OCI-LY7 (cell line): ENCODE results near the gene CYTH3. TPM values are rescaled to one million over a fixed set of nuclear protein-coding genes. Genes with fewer than 3 reads are reported as not detected.

ENCODE experiments used
- BruUV-seq: library from RNA; stranded (reverse); fragments of 400-500 nt; replicated peaks from 2 replicates; lab custom pipeline; 2021; lab: Mats Ljungman, UMichigan
- CTCF ChIA-PET: fragments of 300-600 bp; sonication (Branson Sonifier 250); formaldehyde crosslinking; loops from one replicate; lab custom pipeline; 2022; ENCODE audit warnings: antibody characterized with exemption; ENCODE audit not compliant: unreplicated experiment; lab: Charles Lee
- POLR2A ChIA-PET: fragments of 300-600 bp; sonication (Branson Sonifier 250); formaldehyde crosslinking; loops from one replicate; lab custom pipeline; 2022; ENCODE audit warnings: antibody characterized with exemption; lab: Charles Lee
- DNase-seq: peaks from one replicate; pipeline ENCODE4 v3.0.0-alpha.2; 2015; ENCODE audit warnings: low spot score
- H2AFZ ChIP-seq: fragments of 200-600 bp; sonication (generic), shearing (Covaris generic); 2 replicates; pipeline ENCODE4 v1.6.1; 2014; ENCODE audit warnings: mild to moderate bottlenecking, antibody characterized with exemption, low read length, moderate library complexity
- H3K27ac ChIP-seq: fragments of 200-600 bp; sonication (generic); 2 replicates; pipeline ENCODE4 v1.5.1; 2014; ENCODE audit warnings: mixed run types, low read depth, mild to moderate bottlenecking, moderate library complexity, low read length, inconsistent platforms; ENCODE audit not compliant: poor library complexity, severe bottlenecking
- H3K36me3 ChIP-seq: fragments of 200-600 bp; sonication (generic); 2 replicates; pipeline ENCODE4 v1.6.1; 2014; ENCODE audit warnings: mild to moderate bottlenecking, antibody characterized with exemption, low read length, moderate library complexity, mixed read lengths; ENCODE audit not compliant: insufficient read depth
- H3K4me1 ChIP-seq: fragments of 200-600 bp; sonication (generic); 2 replicates; pipeline ENCODE4 v1.5.1; 2014; ENCODE audit warnings: mild to moderate bottlenecking, low read length; ENCODE audit not compliant: insufficient read depth, poor library complexity, severe bottlenecking
- H3K4me2 ChIP-seq: fragments of 200-600 bp; sonication (generic); 2 replicates; pipeline ENCODE4 v1.6.1; 2014; ENCODE audit warnings: mild to moderate bottlenecking, low read length
- H3K4me3 ChIP-seq: fragments of 200-600 bp; sonication (generic); 2 replicates; pipeline ENCODE4 v1.5.1; 2014; ENCODE audit warnings: mild to moderate bottlenecking, low read depth, low read length; ENCODE audit not compliant: poor library complexity, severe bottlenecking
- H3K79me2 ChIP-seq: fragments of 200-600 bp; sonication (generic); 2 replicates; pipeline ENCODE4 v1.6.1; 2016; ENCODE audit warnings: low read depth, mild to moderate bottlenecking, low read length, moderate library complexity, mixed read lengths; ENCODE audit not compliant: insufficient read depth
- H3K9me2 ChIP-seq: fragments of 200-600 bp; sonication (generic); 2 replicates; pipeline ENCODE4 v1.6.1; 2016; ENCODE audit warnings: mild to moderate bottlenecking, low read length, mixed read lengths; ENCODE audit not compliant: insufficient read depth
- H3K9me3 ChIP-seq: fragments of 200-600 bp; sonication (generic); 2 replicates; pipeline ENCODE4 v1.6.1; 2014; ENCODE audit warnings: mild to moderate bottlenecking, mixed run types, low read length, mixed read lengths
- H4K20me1 ChIP-seq: fragments of 200-600 bp; sonication (generic); 2 replicates; pipeline ENCODE4 v1.6.1; 2014; ENCODE audit warnings: mild to moderate bottlenecking, antibody characterized with exemption, low read length, moderate library complexity, mixed read lengths; ENCODE audit not compliant: insufficient read depth
- CTCF ChIP-seq: fragments of 200-600 bp; sonication (generic); conservative IDR thresholded peaks from 2 replicates; pipeline ENCODE4 v1.5.1; 2014; ENCODE audit warnings: mild to moderate bottlenecking, antibody characterized with exemption, low read length, moderate library complexity, mixed read lengths
- EZH2phosphoT487 ChIP-seq: fragments of 200-600 bp; sonication (generic); IDR thresholded peaks from 2 replicates; pipeline ENCODE4 v1.6.1; 2018; ENCODE audit warnings: low read depth, borderline replicate concordance, mild to moderate bottlenecking, mixed run types, antibody characterized with exemption, low read length, moderate library complexity, mixed read lengths
- intact Hi-C: fragments of 100-400 bp; cut with micrococcal nuclease; formaldehyde crosslinking; loops from one replicate; pipeline ENCODE4 v1.10.0; 2022; ENCODE audit not compliant: unreplicated experiment
- total RNA-seq, 2 experiments: library from RNA; depleted of rRNA in 1 of 2; stranded (reverse); fragments of >200 nt in 1 of 2; shearing (Covaris generic) in 1 of 2; gene quantifications; 2 replicates each; pipeline ENCODE4 v1.2.3, GENCODE V29; 2014 to 2022

The CYTH3 gene
- total RNA-seq, 2 experiments from 2014 or later: 3.7 to 4.7 TPM

GRCh38 chr7:6133249-6133648 lies 139.2 kb downstream of the CYTH3 start:
- POLR2A ChIA-PET: interaction anchor here (1.2 kb wide), 1 partner anchor 9 kb away, joined by 3 read pairs; no protein-coding TSS in a partner anchor

GRCh38 chr7:6130007-6130587 lies 142.3 kb downstream of the CYTH3 start:
- Histone ChIP-seq H3K79me2 (no peaks in the 10 kb centered on the region), H4K20me1 (no peaks in the 10 kb centered on the region), H3K9me3 (no peaks in the 10 kb centered on the region), H3K4me1 (no peaks in the 10 kb centered on the region), H3K4me2 (no peak overlapping the region), H3K4me3 (no peak overlapping the region), H3K36me3 (peaks cover 78% of the 10 kb centered on the region), H3K27ac (no peak overlapping the region), H3K9me2 (no peaks in the 10 kb centered on the region), H2AFZ (no peak overlapping the region)
- TF ChIP-seq EZH2phosphoT487 (no peak), CTCF (no peak)
- CTCF ChIA-PET: no interaction called here
- intact Hi-C loops: no loop called here
- no peak for DNase-seq
- no TSS peak for BruUV-seq
- POLR2A ChIA-PET: interaction anchor here (0.6 to 0.9 kb wide), 3 partner anchors 10 to 128 kb away, joined by 3 to 5 read pairs (median 3); no protein-coding TSS in a partner anchor

More at GRCh38 chr7:6133249-6133648, 139.2 kb downstream of the CYTH3 start:
- no peak for DNase-seq
- Histone ChIP-seq H3K4me1 (no peaks in the 10 kb centered on the region), H3K27ac (no peak overlapping the region), H3K4me3 (no peak overlapping the region), H4K20me1 (no peaks in the 10 kb centered on the region), H3K4me2 (no peak overlapping the region), H3K36me3 (peaks cover 62% of the 10 kb centered on the region), H2AFZ (no peak overlapping the region), H3K9me3 (no peaks in the 10 kb centered on the region), H3K9me2 (no peaks in the 10 kb centered on the region), H3K79me2 (no peaks in the 10 kb centered on the region)
- BruUV-seq: no TSS peak
- CTCF ChIA-PET: no interaction called here
- intact Hi-C loops: no loop called here
- TF ChIP-seq CTCF (no peak), EZH2phosphoT487 (no peak)

GRCh38 chr7:6128205-6128604 lies 144.2 kb downstream of the CYTH3 start:
- Histone ChIP-seq H3K36me3 (peaks cover 87% of the 10 kb centered on the region), H3K4me2 (no peak overlapping the region), H3K4me3 (no peak overlapping the region), H3K4me1 (no peaks in the 10 kb centered on the region), H3K27ac (no peak overlapping the region), H3K79me2 (no peaks in the 10 kb centered on the region), H4K20me1 (no peaks in the 10 kb centered on the region), H3K9me3 (no peaks in the 10 kb centered on the region), H3K9me2 (no peaks in the 10 kb centered on the region), H2AFZ (no peak overlapping the region)
- ChIA-PET POLR2A (no interaction called here), CTCF (no interaction called here)
- no peak for DNase-seq
- TF ChIP-seq CTCF (no peak), EZH2phosphoT487 (no peak)
- no TSS peak for BruUV-seq
- intact Hi-C loops: no loop called here
